Tibial nerve (tissue), 4 donors: ENCODE data around the gene CCDC88B. TPM values are rescaled to one million over a fixed set of nuclear protein-coding genes. Genes with fewer than 3 reads are reported as not detected.

Experiments used
- DNase-seq, 2 donors: peaks; one replicate each; pipeline ENCODE4 v3.0.0-alpha.2; 2019; ENCODE audit warnings: low spot score in 2 of 2
- H3K27ac ChIP-seq, 4 donors: fragments of 200-600 bp; sonication (generic) in 3 of 4; one replicate each; pipeline ENCODE4 v1.5.1; 2017 to 2019; ENCODE audit warnings: mild to moderate bottlenecking in 1 of 4
- H3K27me3 ChIP-seq, 2 donors: fragments of 200-600 bp; sonication (generic) in 1 of 2; one replicate each; pipeline versions ENCODE4 v1.5.1 to v1.6.0; 2017 to 2019
- H3K36me3 ChIP-seq, 3 donors: fragments of 200-600 bp; sonication (generic); one replicate each; pipeline ENCODE4 v1.5.1; 2018 to 2019
- H3K4me1 ChIP-seq, 4 donors: fragments of 200-600 bp; sonication (generic) in 3 of 4; one replicate each; pipeline ENCODE4 v1.5.1; 2017 to 2019
- H3K4me3 ChIP-seq, 4 donors: fragments of 200-600 bp; sonication (generic) in 3 of 4; one replicate each; pipeline ENCODE4 v1.5.1; 2017 to 2019; ENCODE audit warnings: mild to moderate bottlenecking in 1 of 4, moderate library complexity in 1 of 4
- H3K9me3 ChIP-seq, 4 donors: fragments of 200-600 bp; sonication (generic) in 3 of 4; one replicate each; pipeline ENCODE4 v1.5.1; 2017 to 2019
- CTCF ChIP-seq, 5 experiments: fragments of 200-600 bp in 3 of 5; fragments of 450-650 bp in 2 of 5; sonication (generic) in 3 of 5; IDR thresholded peaks; one replicate each; pipeline ENCODE4 v1.5.1; 2016 to 2019; ENCODE audit warnings: antibody characterized with exemption in 5 of 5, mild to moderate bottlenecking in 3 of 5, moderate library complexity in 2 of 5
- EP300 ChIP-seq, 2 donors: sonication (generic); formaldehyde crosslinking; IDR thresholded peaks; one replicate each; pipeline ENCODE4 v1.6.1; 2017; ENCODE audit warnings: antibody characterized with exemption in 2 of 2, mild to moderate bottlenecking in 1 of 2
- POLR2A ChIP-seq, 2 donors: fragments of 450-650 bp; IDR thresholded peaks; one replicate each; pipeline ENCODE4 v1.6.1; 2017; ENCODE audit warnings: antibody characterized with exemption in 2 of 2, mild to moderate bottlenecking in 2 of 2, moderate library complexity in 2 of 2
- WGBS, 2 donors: methylation state at CpG; one replicate each; pipeline ENCODE4 v1.1.5; 2018; 5-methylcytosine and 5-hydroxymethylcytosine counted together
- total RNA-seq, 4 donors: library from RNA; depleted of rRNA; stranded (reverse); fragments of >200 nt; gene quantifications; one replicate each; pipeline ENCODE4 v1.1.0, GENCODE V29; 2016

Gene CCDC88B
- total RNA-seq, 4 donors from 2014 or later = 6.9 to 48.0 (median 14.4) TPM

- Histone ChIP-seq H3K36me3 (peaks cover 0 to 2% (median 0%) of the 10 kb centered on the region in 3 donors), H3K9me3 (no peaks in the 10 kb centered on the region), H3K4me3 (peak overlapping the region in 2 of 4 donors; percentile 26 to 32), H3K27ac (peak overlapping the region in 3 of 4 donors; percentile 38 to 72 (median 66)), H3K27me3 (no peaks in the 10 kb centered on the region), H3K4me1 (peaks cover 0 to 36% (median 24%) of the 10 kb centered on the region in 4 donors)
- DNase-seq = peak; percentile 47 to 50
- 9 to 15% methylated on average over 20 to 23 of the region's 23 CpGs for WGBS, 2 donors
- TF ChIP-seq EP300 (IDR thresholded peaks at IDR 0.05) = peak in 1 of 2 donors; percentile 12
- TF ChIP-seq CTCF (IDR thresholded peaks at IDR 0.05) = peak; percentile 70 to 79 (median 72)
- TF ChIP-seq POLR2A (IDR thresholded peaks at IDR 0.05) = no peak
Measured at GRCh38 chr11:64355078-64355940, 15.3 kb downstream of the CCDC88B start.

- H3K27ac ChIP-seq = peak overlapping the region in 1 of 4 donors; percentile 94
- peaks cover 0 to 16% (median 0%) of the 10 kb centered on the region in 3 donors for H3K36me3 ChIP-seq
- H3K4me3 ChIP-seq = no peak overlapping the region
- H3K27me3 ChIP-seq = no peaks in the 10 kb centered on the region
- WGBS, 2 donors = 78 to 85% methylated on average over 20 to 21 of the region's 25 CpGs
- no peak for DNase-seq
- peaks cover 0 to 44% (median 27%) of the 10 kb centered on the region in 4 donors for H3K4me1 ChIP-seq
- TF ChIP-seq CTCF (IDR thresholded peaks at IDR 0.05) = peak in 1 of 5 experiments; percentile 8
- TF ChIP-seq POLR2A (IDR thresholded peaks at IDR 0.05) = no peak
- no peaks in the 10 kb centered on the region for H3K9me3 ChIP-seq
Measured at GRCh38 chr11:64356498-64357411, 16.8 kb downstream of the CCDC88B start.

GRCh38 chr11:64357446-64357845, 17.4 kb downstream of the CCDC88B start:
- TF ChIP-seq CTCF (IDR thresholded peaks at IDR 0.05) = no peak
- TF ChIP-seq EP300 (IDR thresholded peaks at IDR 0.05) = no peak
- no peak for TF ChIP-seq POLR2A (IDR thresholded peaks at IDR 0.05)
- 93 to 96% methylated on average over 5 to 6 of the region's 6 CpGs for WGBS, 2 donors

GRCh38 chr11:64357904-64358535, 18.0 kb downstream of the CCDC88B start:
- H3K27me3 ChIP-seq = no peaks in the 10 kb centered on the region
- WGBS, 2 donors = 56 to 60% methylated on average over 7 to 10 of the region's 13 CpGs
- H3K36me3 ChIP-seq = peaks cover 0 to 29% (median 0%) of the 10 kb centered on the region in 3 donors
- H3K4me1 ChIP-seq = peaks cover 0 to 44% (median 27%) of the 10 kb centered on the region in 4 donors
- H3K27ac ChIP-seq = peak overlapping the region; percentile 84 to 94 (median 90)
- peak overlapping the region; percentile 60 to 93 (median 79) for H3K4me3 ChIP-seq
- TF ChIP-seq CTCF (IDR thresholded peaks at IDR 0.05) (no peak), POLR2A (IDR thresholded peaks at IDR 0.05) (no peak), EP300 (IDR thresholded peaks at IDR 0.05) (no peak)
- no peaks in the 10 kb centered on the region for H3K9me3 ChIP-seq
- DNase-seq = no peak

More at GRCh38 chr11:64357446-64357845, 17.4 kb downstream of the CCDC88B start:
- no peak overlapping the region for H3K4me3 ChIP-seq
- peaks cover 0 to 44% (median 27%) of the 10 kb centered on the region in 4 donors for H3K4me1 ChIP-seq
- peaks cover 0 to 23% (median 0%) of the 10 kb centered on the region in 3 donors for H3K36me3 ChIP-seq
- H3K27ac ChIP-seq = peak overlapping the region in 2 of 4 donors; percentile 93 to 94
- no peaks in the 10 kb centered on the region for H3K9me3 ChIP-seq
- H3K27me3 ChIP-seq = no peaks in the 10 kb centered on the region
- DNase-seq = no peak
